Epithelial cell of proximal tubule (primary cell): ENCODE measurements around the gene ZNF92. TPM values are rescaled to one million over a fixed set of nuclear protein-coding genes. Genes with fewer than 3 reads are reported as not detected.
"Not testable (repeated sequence)": the region's sequence is repeated elsewhere in the genome, so short reads cannot be mapped to it uniquely, and the experiment has no call there.

Source experiments
- DNase-seq: peaks from one replicate; pipeline ENCODE4 v3.0.0-alpha.2; 2011; ENCODE audit warnings: low read depth
- H3K4me3 ChIP-seq: 2 replicates; pipeline ENCODE4 v1.5.1; 2011; ENCODE audit warnings: low read depth, mild to moderate bottlenecking, low read length
- CTCF ChIP-seq: conservative IDR thresholded peaks from 2 replicates; pipeline ENCODE4 v1.5.1; 2012; ENCODE audit warnings: low read depth, mild to moderate bottlenecking, low read length
- total RNA-seq: library from RNA; depleted of rRNA; stranded (reverse); fragments of >200 nt; gene quantifications from 2 replicates; pipeline ENCODE4 v1.2.3, GENCODE V29; 2015

The ZNF92 gene
- 9.0 and 13.0 TPM in 2 replicates for total RNA-seq

- no peak for TF ChIP-seq CTCF
- H3K4me3 ChIP-seq = peak within 1 kb of the TSS; percentile 98
- peak; percentile 66 for DNase-seq
Measured at GRCh38 chr7:65373608-65374351, at the start of gene ZNF92. ZNF92 (plus strand) TSS chr7:65373855; CDS start chr7:65373998, 143 bp downstream.

- DNase-seq = no peak
- no peak for TF ChIP-seq CTCF
- no peak overlapping the region for H3K4me3 ChIP-seq
Measured at GRCh38 chr7:65325793-65326432, 47.7 kb upstream of the ZNF92 start.

- H3K4me3 ChIP-seq = no peak overlapping the region
- DNase-seq = no peak
- no peak for TF ChIP-seq CTCF
Measured at GRCh38 chr7:65338346-65338745, 35.3 kb upstream of the ZNF92 start.

GRCh38 chr7:65339257-65339656 lies 34.4 kb upstream of the ZNF92 start:
- no peak for TF ChIP-seq CTCF
- DNase-seq = no peak
- H3K4me3 ChIP-seq = no peak overlapping the region

GRCh38 chr7:65342723-65343629 lies 30.7 kb upstream of the ZNF92 start:
- no peak for DNase-seq
- TF ChIP-seq CTCF = no peak
- H3K4me3 ChIP-seq = no peak overlapping the region

GRCh38 chr7:65344541-65344940 lies 29.1 kb upstream of the ZNF92 start:
- H3K4me3 ChIP-seq, DNase-seq: not testable (repeated sequence)

GRCh38 chr7:65354263-65354662 lies 19.4 kb upstream of the ZNF92 start:
- TF ChIP-seq CTCF = no peak
- H3K4me3 ChIP-seq = no peak overlapping the region
- DNase-seq = no peak
